Astrocyte (in vitro differentiated cells and primary cell): ENCODE measurements around the gene SOWAHB.

Source experiments
- CTCF ChIP-seq: IDR thresholded peaks from 2 replicates; pipeline ENCODE4 v1.5.1; 2011; ENCODE audit warnings: low read depth, mild to moderate bottlenecking, inconsistent platforms, low read length, moderate library complexity; ENCODE audit not compliant: insufficient read depth
- EZH2 ChIP-seq: IDR thresholded peaks from 2 replicates; pipeline ENCODE4 v1.6.1; 2012; ENCODE audit warnings: mild to moderate bottlenecking, low read length, inconsistent platforms; ENCODE audit not compliant: insufficient read depth

- TF ChIP-seq CTCF = no peak
- no peak for TF ChIP-seq EZH2
Measured at GRCh38 chr4:76902233-76902890, 4.4 kb upstream of the SOWAHB start.
